ENCODE measurements around the gene FAM149A.

FAM149A gene

DNA sequence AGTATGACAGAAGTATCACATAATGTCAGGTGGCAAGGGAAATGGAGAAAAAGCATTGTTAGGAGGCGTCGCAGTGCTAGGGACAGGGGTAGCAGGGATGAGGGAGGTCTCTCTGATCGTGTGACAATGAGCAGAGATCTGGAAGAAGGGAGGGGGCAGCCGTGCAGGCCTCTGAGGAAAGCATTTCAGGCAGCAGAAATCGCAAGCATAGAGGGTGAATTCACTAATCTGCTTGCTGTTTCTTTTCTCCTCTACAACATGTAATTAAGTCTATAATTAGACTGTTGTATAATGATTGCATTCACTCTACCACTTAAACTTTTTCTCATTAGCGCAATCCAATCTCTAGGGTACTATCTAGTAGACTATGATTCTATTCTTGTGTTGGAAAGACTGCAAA, 96.0 kb downstream of the FAM149A start:
- CTCF ChIA-PET: no interaction called here
- DNase-seq (ENCODE audit: extremely low spot score): no peak
- no peak for TF ChIP-seq TARDBP (IDR thresholded peaks at IDR 0.05)
- TF ChIP-seq FOXA1 (IDR thresholded peaks at IDR 0.05): no peak
- TF ChIP-seq FOXK2 (IDR thresholded peaks at IDR 0.05): no peak
- TF ChIP-seq BHLHE40 (IDR thresholded peaks at IDR 0.05; ENCODE audit: borderline replicate concordance): no peak
- TF ChIP-seq, protein P1, sequence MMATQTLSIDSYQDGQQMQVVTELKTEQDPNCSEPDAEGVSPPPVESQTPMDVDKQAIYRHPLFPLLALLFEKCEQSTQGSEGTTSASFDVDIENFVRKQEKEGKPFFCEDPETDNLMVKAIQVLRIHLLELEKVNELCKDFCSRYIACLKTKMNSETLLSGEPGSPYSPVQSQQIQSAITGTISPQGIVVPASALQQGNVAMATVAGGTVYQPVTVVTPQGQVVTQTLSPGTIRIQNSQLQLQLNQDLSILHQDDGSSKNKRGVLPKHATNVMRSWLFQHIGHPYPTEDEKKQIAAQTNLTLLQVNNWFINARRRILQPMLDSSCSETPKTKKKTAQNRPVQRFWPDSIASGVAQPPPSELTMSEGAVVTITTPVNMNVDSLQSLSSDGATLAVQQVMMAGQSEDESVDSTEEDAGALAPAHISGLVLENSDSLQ (IDR thresholded peaks at IDR 0.05): no peak
- TF ChIP-seq NFRKB (IDR thresholded peaks at IDR 0.05): no peak
- no peak for TF ChIP-seq FOXM1 (IDR thresholded peaks at IDR 0.05; ENCODE audit: borderline replicate concordance)
- TF ChIP-seq ARNT (IDR thresholded peaks at IDR 0.05): no peak
- no peak for TF ChIP-seq ELF4 (IDR thresholded peaks at IDR 0.05)
- POLR2A ChIA-PET: no interaction called here

DNA sequence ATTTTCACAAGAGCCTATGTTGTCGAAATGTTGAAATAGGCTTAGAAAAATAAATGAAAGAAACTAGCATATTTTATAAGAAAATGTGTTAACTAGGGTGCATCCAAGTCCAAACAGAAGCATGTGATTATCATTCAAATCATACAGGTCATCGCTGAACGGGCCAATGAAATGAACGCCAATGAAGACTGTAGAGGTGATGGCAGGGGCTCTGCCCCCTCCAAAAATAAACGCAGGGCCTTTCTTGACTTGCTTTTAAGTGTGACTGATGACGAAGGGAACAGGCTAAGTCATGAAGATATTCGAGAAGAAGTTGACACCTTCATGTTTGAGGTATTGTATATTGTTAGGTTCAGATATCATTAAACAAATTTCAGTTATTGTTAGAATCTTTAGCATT, 96.5 kb downstream of the FAM149A start:
- no peak for DNase-seq (ENCODE audit: extremely low spot score)
- POLR2A ChIA-PET: interaction anchor here (1.3 to 4.4 kb wide), 2 partner anchors 9 to 12 kb away, joined by 4 to 35 read pairs; partner anchors contain the start of gene CYP4V2
- TF ChIP-seq BHLHE40 (IDR thresholded peaks at IDR 0.05; ENCODE audit: borderline replicate concordance): no peak
- no peak for TF ChIP-seq CTBP1 (IDR thresholded peaks at IDR 0.05; ENCODE audit: borderline replicate concordance)
- no peak for TF ChIP-seq TARDBP (IDR thresholded peaks at IDR 0.05)
- TF ChIP-seq SP1 (IDR thresholded peaks at IDR 0.05): no peak
- CTCF ChIA-PET: interaction anchor here (1.6 kb wide), 1 partner anchor 10 kb away, joined by 7 read pairs; the partner anchor contains the start of gene CYP4V2

DNA sequence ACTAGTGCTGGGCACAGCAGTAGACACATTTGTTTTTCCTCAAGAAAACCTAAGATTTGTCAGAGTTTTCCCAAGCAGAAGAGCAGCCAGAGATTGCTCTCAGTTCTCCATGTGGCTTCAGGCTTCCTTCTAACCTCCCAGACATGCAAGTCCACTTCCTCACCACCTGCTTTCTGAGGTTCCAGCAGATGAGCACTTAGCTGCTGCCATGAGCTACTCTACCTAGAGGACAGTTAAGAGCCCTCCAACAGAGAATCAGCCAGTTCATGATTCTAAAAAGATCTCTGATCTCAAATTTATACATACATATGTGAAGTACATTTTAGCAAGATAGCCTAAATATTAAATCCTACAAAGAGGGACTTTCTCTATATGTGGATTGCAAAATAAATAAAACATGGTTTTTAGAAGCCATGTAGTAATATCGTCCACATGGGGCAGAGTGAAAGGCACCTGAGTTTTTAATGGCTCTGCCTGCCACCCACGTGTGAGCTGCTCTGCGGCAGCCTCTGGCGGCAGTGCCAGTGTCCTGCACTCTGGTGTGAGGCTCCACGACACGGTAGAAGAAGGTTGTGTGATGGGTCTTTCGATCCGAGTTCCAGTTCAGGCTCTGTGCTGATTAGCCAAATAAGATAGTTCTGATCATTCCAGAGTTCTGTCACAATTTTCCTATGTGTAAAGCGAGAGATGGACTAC, 97.2 kb downstream of the FAM149A start:
- TF ChIP-seq TARDBP (IDR thresholded peaks at IDR 0.05) (no peak), L3MBTL2 (conservative IDR thresholded peaks at IDR 0.05) (peak; percentile 68)
- ChIA-PET CTCF (interaction anchor here (0.6 to 1.6 kb wide), 3 partner anchors 10 to 23 kb away, joined by 4 to 7 read pairs (median 4); partner anchors contain the start of gene CYP4V2), POLR2A (interaction anchor here (1.3 to 4.4 kb wide), 2 partner anchors 9 to 12 kb away, joined by 4 to 35 read pairs; partner anchors contain the start of gene CYP4V2)
- DNase-seq (ENCODE audit: extremely low spot score): peak; percentile 56

DNA sequence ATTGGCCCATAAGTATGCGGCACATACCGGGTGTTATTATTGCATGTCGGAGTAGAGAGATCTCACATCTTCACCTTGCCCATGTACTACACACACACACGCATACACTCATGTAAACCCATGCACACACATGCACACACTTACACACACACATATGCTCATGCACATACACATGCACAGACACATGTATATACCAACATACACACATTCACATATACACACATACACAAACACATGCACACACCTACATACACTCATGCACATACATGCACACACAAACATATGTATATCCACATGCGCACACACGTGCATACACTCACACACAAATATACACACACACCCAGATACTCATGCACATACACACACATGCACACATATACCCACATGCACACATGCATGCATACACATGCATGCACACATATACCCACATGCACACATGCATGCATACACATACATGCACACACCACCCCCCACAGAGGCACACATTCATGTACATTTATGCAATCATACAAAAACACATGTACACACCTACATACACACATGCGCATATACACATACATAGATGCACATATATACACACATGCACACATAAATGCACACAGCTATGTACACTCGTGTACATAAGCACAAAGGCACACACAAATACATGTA, 98.1 kb downstream of the FAM149A start:
- ChIA-PET POLR2A (interaction anchor here (4.4 kb wide), 1 partner anchor 10 kb away, joined by 35 read pairs; the partner anchor contains the start of gene CYP4V2), CTCF (interaction anchor here (1.6 kb wide), 1 partner anchor 11 kb away, joined by 7 read pairs; the partner anchor contains the start of gene CYP4V2)
- TF ChIP-seq BHLHE40 (IDR thresholded peaks at IDR 0.05; ENCODE audit: borderline replicate concordance) (no peak), SUZ12 (IDR thresholded peaks at IDR 0.05) (no peak)
- DNase-seq (ENCODE audit: extremely low spot score): no peak

DNA sequence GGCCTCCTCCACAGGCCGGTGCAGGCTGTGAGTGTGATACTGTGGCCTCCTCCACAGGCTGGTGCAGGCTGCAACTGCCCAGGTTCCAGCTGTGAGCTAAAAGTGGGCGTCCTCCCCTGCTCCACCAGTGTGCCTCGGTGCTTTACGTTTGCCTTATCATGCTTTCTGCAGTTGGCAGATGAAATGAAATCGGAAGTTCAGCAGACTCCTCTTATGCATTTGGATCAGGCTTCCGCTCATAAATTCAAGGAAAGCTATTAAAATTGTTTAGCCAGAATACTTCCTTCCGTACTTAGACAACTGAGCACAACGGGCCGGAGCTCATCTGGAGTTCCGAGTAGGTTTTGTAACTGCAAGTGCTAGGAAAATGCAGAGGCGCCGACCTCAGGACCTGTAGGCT, 98.9 kb downstream of the FAM149A start:
- ChIA-PET CTCF (interaction anchor here (0.7 to 1.0 kb wide), 4 partner anchors 13 to 167 kb away, joined by 3 to 12 read pairs (median 4); no protein-coding TSS in a partner anchor), POLR2A (interaction anchor here (1.0 to 4.4 kb wide), 5 partner anchors 11 to 124 kb away, joined by 3 to 35 read pairs (median 4); partner anchors contain the start of gene CYP4V2)
- DNase-seq (ENCODE audit: extremely low spot score): no peak

DNA sequence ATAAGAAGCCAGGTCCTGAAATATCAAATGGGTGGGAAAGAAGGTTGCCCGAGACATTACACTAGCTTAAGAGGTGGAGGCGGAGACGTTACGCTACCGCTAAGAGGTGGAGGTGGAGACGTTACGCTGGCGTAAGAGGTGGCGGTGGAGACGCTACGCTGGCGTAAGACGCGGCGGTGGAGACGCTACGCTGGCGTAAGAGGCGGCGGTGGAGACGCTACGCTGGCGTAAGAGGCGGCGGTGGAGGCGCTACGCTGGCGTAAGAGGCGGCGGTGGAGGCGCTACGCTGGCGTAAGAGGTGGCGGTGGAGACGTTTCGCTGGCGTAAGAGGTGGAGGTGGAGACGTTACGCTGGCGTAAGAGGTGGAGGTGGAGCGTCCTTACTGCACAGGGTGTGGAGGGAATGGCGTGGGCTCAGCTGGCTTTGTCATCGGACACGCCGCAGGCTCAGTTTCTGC, 99.6 kb downstream of the FAM149A start:
- POLR2A ChIA-PET: interaction anchor here (0.8 to 4.4 kb wide), 7 partner anchors 10 to 869 kb away, joined by 3 to 35 read pairs (median 4); partner anchors contain the start of genes CYP4V2 and F11
- no peak for TF ChIP-seq LEF1 (IDR thresholded peaks at IDR 0.05; ENCODE audit: borderline replicate concordance)
- peak; percentile 63; the same call in 1 of the 2 replicates for TF ChIP-seq TARDBP (IDR thresholded peaks at IDR 0.05)
- CTCF ChIA-PET: interaction anchor here (0.6 to 1.0 kb wide), 4 partner anchors 10 to 48 kb away, joined by 3 to 4 read pairs (median 3); no protein-coding TSS in a partner anchor
- peak; percentile 53 for DNase-seq (ENCODE audit: extremely low spot score)

More for the DNA sequence above, 98.9 kb downstream of the FAM149A start:
- TF ChIP-seq BHLHE40 (IDR thresholded peaks at IDR 0.05; ENCODE audit: borderline replicate concordance) (no peak), CTBP1 (IDR thresholded peaks at IDR 0.05; ENCODE audit: borderline replicate concordance) (no peak), ARNT (IDR thresholded peaks at IDR 0.05) (no peak), L3MBTL2 (conservative IDR thresholded peaks at IDR 0.05) (no peak), TARDBP (IDR thresholded peaks at IDR 0.05) (no peak), FOXA1 (IDR thresholded peaks at IDR 0.05) (no peak), SUZ12 (IDR thresholded peaks at IDR 0.05) (no peak), NFRKB (IDR thresholded peaks at IDR 0.05) (no peak), ELF4 (IDR thresholded peaks at IDR 0.05) (no peak), FOXM1 (IDR thresholded peaks at IDR 0.05; ENCODE audit: borderline replicate concordance) (no peak), FOXK2 (IDR thresholded peaks at IDR 0.05) (no peak), SP1 (IDR thresholded peaks at IDR 0.05) (no peak), ZNF384 (IDR thresholded peaks at IDR 0.05) (no peak), LEF1 (IDR thresholded peaks at IDR 0.05; ENCODE audit: borderline replicate concordance) (no peak), HDGF (IDR thresholded peaks at IDR 0.05; ENCODE audit: borderline replicate concordance) (no peak)
- TF ChIP-seq, protein P1 (IDR thresholded peaks at IDR 0.05): no peak

DNA sequence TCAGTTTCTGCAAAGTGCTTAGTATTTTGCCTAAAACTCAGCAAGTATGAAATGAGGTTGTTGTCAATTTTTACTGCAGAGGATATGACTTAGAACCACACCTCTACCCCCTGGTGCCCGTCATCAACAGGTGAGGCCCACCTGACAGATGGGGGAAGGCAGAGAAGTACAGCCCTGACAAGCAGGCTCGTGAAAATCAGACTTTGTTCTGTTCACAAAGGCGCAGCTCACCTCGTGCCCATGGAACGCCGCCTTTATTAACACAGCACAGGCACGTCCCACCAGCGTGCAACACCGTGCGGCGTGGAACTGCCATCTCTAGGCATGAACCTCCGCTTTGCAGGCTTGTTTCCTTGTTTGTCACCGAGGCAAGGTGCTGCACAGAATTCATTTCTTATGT, 100.2 kb downstream of the FAM149A start:
- ChIA-PET CTCF (no interaction called here), POLR2A (interaction anchor here (1.0 to 4.4 kb wide), 4 partner anchors 10 to 62 kb away, joined by 3 to 35 read pairs (median 4); partner anchors contain the start of genes CYP4V2 and F11)
- DNase-seq (ENCODE audit: extremely low spot score): no peak
- TF ChIP-seq L3MBTL2 (conservative IDR thresholded peaks at IDR 0.05) (0 out of 2 replicates have a peak, but pooled peaks have one; percentile 14), HDGF (IDR thresholded peaks at IDR 0.05; ENCODE audit: borderline replicate concordance) (no peak), CTBP1 (IDR thresholded peaks at IDR 0.05; ENCODE audit: borderline replicate concordance) (no peak), TARDBP (IDR thresholded peaks at IDR 0.05) (no peak)

All from HEK293T (cell line).